PC-3 (cell line): ENCODE measurements around the gene UBE2E3. TPM values are rescaled to one million over a fixed set of nuclear protein-coding genes. Genes with fewer than 3 reads are reported as not detected.

Experiments used
- ATAC-seq: fragments of 200-7000 bp; cut with Tn5 transposase; 2 replicates; pipeline ENCODE4 v1.9.1; 2020; ENCODE audit warnings: mild to moderate bottlenecking, moderate library complexity
- BruUV-seq: library from RNA; stranded (reverse); fragments of 400-500 nt; replicated peaks from 2 replicates; lab custom pipeline; 2021; lab: Mats Ljungman, UMichigan
- CTCF ChIA-PET: fragments of 300-600 bp; sonication (Branson Sonifier 250); formaldehyde crosslinking; loops from one replicate; lab custom pipeline; 2022; ENCODE audit warnings: antibody characterized with exemption; lab: Charles Lee
- POLR2A ChIA-PET: fragments of 300-600 bp; sonication (Branson Sonifier 250); formaldehyde crosslinking; loops from one replicate; lab custom pipeline; 2022; ENCODE audit warnings: antibody characterized with exemption; ENCODE audit not compliant: unreplicated experiment; lab: Charles Lee
- DNase-seq: peaks from one replicate; pipeline ENCODE4 v3.0.0-alpha.2; 2015
- H2AFZ ChIP-seq: fragments of 300-600 bp; sonication (generic); 2 replicates; pipeline ENCODE4 v1.6.0; 2016; ENCODE audit warnings: antibody characterized with exemption, low read length
- H3F3A ChIP-seq: fragments of 300-600 bp; sonication (generic); one replicate; pipeline ENCODE4 v1.6.0; 2017; ENCODE audit warnings: antibody characterized with exemption, low read length, control low read depth, mild to moderate bottlenecking; ENCODE audit not compliant: unreplicated experiment
- H3K27ac ChIP-seq: fragments of 300-600 bp; sonication (generic); 2 replicates; pipeline ENCODE4 v1.5.1; 2016; ENCODE audit warnings: mild to moderate bottlenecking, low read length
- H3K27me3 ChIP-seq: fragments of 300-600 bp; sonication (generic); 2 replicates; pipeline ENCODE4 v1.6.1; 2016; ENCODE audit warnings: low read length, mixed read lengths
- H3K36me3 ChIP-seq: fragments of 300-600 bp; sonication (generic); 2 replicates; pipeline ENCODE4 v1.6.1; 2016; ENCODE audit warnings: low read depth, mixed run types, low read length, mixed read lengths
- H3K4me1 ChIP-seq: fragments of 300-600 bp; sonication (generic); 2 replicates; pipeline ENCODE4 v1.5.1; 2016; ENCODE audit warnings: low read length; ENCODE audit not compliant: insufficient read depth
- H3K4me2 ChIP-seq: fragments of 300-600 bp; sonication (generic); 2 replicates; pipeline ENCODE4 v1.6.0; 2016; ENCODE audit warnings: low read length
- H3K4me3 ChIP-seq: fragments of 300-600 bp; sonication (generic); 2 replicates; pipeline ENCODE4 v1.5.1; 2016; ENCODE audit warnings: mild to moderate bottlenecking, low read length, mixed read lengths
- H3K79me2 ChIP-seq: fragments of 300-600 bp; sonication (generic); 2 replicates; pipeline ENCODE4 v1.6.1; 2017; ENCODE audit warnings: low read length, mixed read lengths
- H3K9ac ChIP-seq: fragments of 300-600 bp; sonication (generic); 2 replicates; pipeline ENCODE4 v1.6.0; 2016; ENCODE audit warnings: mild to moderate bottlenecking, low read length
- H3K9me2 ChIP-seq: fragments of 300-600 bp; sonication (generic); replicated peaks from 2 replicates; pipeline ENCODE4 v1.6.1; 2016; ENCODE audit warnings: mixed run types, low read length, mixed read lengths
- H3K9me3 ChIP-seq: fragments of 300-600 bp; sonication (generic); 2 replicates; pipeline ENCODE4 v1.6.1; 2016; ENCODE audit warnings: low read length, mixed read lengths
- H4K20me1 ChIP-seq: fragments of 300-600 bp; sonication (generic); 2 replicates; pipeline ENCODE4 v1.6.1; 2016; ENCODE audit warnings: low read length, mixed read lengths
- CTCF ChIP-seq: fragments of 300-600 bp; sonication (generic); conservative IDR thresholded peaks from 2 replicates; pipeline ENCODE4 v1.5.1; 2017; ENCODE audit warnings: antibody characterized with exemption, low read depth, mild to moderate bottlenecking, low read length
- EZH2 ChIP-seq: fragments of 300-600 bp; sonication (generic); IDR thresholded peaks from one replicate; pipeline ENCODE4 v1.6.1; 2017; ENCODE audit warnings: antibody characterized with exemption, mild to moderate bottlenecking, low read length; ENCODE audit not compliant: unreplicated experiment
- EZH2phosphoT487 ChIP-seq: fragments of 300-600 bp; sonication (generic); IDR thresholded peaks from 2 replicates; pipeline ENCODE4 v1.6.1; 2018; ENCODE audit warnings: mild to moderate bottlenecking, antibody characterized with exemption, low read length, borderline replicate concordance
- intact Hi-C: fragments of 100-400 bp; cut with micrococcal nuclease; formaldehyde crosslinking; loops from 2 replicates; pipeline ENCODE4 v1.9.0; 2023
- total RNA-seq: library from RNA; depleted of rRNA; stranded (reverse); fragments of >200 nt; gene quantifications from 2 replicates; pipeline ENCODE4 v1.2.3, GENCODE V29; 2014

The UBE2E3 gene
- total RNA-seq, 1 experiment from 2014 or later, result 95.6 TPM

DNA sequence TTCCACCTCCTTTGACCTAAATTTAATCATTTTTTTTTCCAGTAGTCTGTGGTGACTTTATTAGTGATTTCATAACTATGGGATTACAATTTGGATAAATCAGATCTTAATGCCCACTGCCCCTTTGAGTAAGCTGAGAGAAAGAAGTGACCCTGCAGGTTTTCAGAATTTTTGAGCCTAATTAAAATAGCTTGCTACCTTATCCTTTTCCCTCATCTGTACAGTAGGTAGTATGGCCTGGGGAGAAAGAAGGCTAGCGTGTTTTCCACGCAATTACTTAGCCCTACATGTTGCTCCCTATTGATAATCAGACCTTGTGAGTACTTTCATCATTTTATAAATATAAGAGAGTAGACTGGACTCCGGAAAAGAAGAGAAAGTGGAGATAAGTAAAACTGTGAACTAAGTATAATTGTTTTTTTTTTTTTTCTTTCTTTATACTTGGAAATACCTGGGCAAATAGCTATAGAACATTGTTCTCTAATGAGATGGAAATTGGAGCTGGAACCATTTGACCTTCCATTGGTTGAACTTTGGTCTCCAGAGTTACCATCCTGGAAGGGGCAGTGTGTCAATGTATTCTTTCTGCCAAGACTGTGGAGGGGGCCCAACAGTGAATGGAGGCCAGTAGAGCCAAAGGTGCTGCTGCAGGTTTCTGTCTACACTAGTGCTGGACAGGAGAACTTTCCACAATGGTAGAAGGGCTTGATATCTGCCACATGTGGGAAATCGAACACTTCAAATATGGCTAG lies 26.9 kb downstream of the UBE2E3 start:
- Histone ChIP-seq H3K27ac (no peak overlapping the region), H3F3A (no peaks in the 10 kb centered on the region), H3K27me3 (no peaks in the 10 kb centered on the region), H3K9me3 (no peaks in the 10 kb centered on the region), H3K36me3 (no peaks in the 10 kb centered on the region), H3K4me1 (peaks cover 4% of the 10 kb centered on the region; the same call in 1 of the 2 replicates), H3K4me3 (no peak overlapping the region), H3K9ac (no peak overlapping the region), H4K20me1 (peaks cover 10% of the 10 kb centered on the region; the same call in 1 of the 2 replicates), H3K9me2 (no peaks in the 10 kb centered on the region), H2AFZ (no peak overlapping the region), H3K4me2 (no peak overlapping the region), H3K79me2 (peaks cover 97% of the 10 kb centered on the region)
- ChIA-PET CTCF (no interaction called here), POLR2A (no interaction called here)
- no peak for DNase-seq
- ATAC-seq, result no peak
- TF ChIP-seq EZH2 (no peak), CTCF (no peak), EZH2phosphoT487 (no peak)
- BruUV-seq, result no TSS peak
- intact Hi-C loops, result no loop called here

DNA sequence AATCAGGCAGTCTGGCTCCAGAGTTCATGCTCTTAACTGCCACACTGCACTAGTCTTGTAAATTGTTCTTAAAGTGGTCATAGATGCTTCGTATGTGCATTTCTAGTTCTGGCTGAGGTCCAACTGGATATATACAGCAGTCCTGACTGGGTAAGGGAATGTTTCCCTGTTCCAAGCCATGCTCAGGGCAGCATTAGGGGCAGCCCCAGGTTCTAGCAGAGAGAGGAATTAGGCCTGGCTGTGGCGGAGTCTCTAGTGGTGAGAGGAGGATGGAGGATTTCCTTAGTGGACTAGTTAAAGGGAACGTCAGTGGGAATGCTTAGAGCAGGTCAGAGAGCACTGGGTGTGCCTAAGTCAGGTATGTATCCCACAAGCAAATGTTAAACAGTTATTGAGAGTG lies 28.0 kb downstream of the UBE2E3 start:
- Histone ChIP-seq H4K20me1 (peaks cover 18% of the 10 kb centered on the region), H2AFZ (no peak overlapping the region), H3K27ac (no peak overlapping the region), H3K9me3 (no peaks in the 10 kb centered on the region), H3K27me3 (no peaks in the 10 kb centered on the region), H3K9me2 (no peaks in the 10 kb centered on the region), H3K9ac (no peak overlapping the region), H3K4me2 (no peak overlapping the region), H3F3A (no peaks in the 10 kb centered on the region), H3K79me2 (peaks cover 100% of the 10 kb centered on the region), H3K4me1 (no peaks in the 10 kb centered on the region), H3K4me3 (no peak overlapping the region), H3K36me3 (no peaks in the 10 kb centered on the region; the same call in 1 of the 2 replicates)
- DNase-seq, result no peak
- ChIA-PET CTCF (no interaction called here), POLR2A (no interaction called here)
- no TSS peak for BruUV-seq
- no peak for TF ChIP-seq EZH2phosphoT487
- no peak for TF ChIP-seq EZH2
- no peak for TF ChIP-seq CTCF
- peak; percentile 42; the same call in 1 of the 2 replicates for ATAC-seq
- intact Hi-C loops, result no loop called here

DNA sequence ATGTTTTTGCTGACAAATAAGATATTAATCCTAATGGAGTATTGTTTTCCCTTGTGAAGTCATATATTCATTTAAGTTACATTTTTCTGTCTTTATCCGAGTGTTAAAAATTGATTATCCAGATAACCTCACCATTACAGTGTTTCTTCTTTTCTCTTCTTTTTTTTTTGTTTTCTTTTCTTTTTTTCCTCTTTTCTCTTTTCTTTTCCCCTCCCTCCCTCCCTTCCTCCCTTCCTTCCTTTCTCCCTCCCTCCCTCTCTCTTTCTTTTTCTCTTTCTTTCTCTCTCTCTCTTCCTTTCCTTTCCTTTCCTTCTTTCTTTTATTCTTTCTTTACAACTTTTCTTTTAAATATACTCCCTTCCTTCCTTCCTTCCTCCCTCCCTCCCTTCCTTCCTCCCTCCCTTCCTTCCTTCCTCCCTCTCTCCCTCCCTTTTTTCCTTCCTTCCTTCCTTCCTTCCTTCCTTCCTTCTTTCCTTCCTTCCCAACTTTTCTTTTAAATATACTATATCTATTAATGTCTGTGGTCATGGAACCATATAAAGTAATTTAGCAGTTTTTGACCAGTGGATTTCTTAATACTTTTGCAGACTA lies 40.9 kb downstream of the UBE2E3 start:
- H3K27me3 ChIP-seq, result no peaks in the 10 kb centered on the region
- H3K4me1 ChIP-seq, result no peaks in the 10 kb centered on the region
- H3K9ac ChIP-seq, result no peak overlapping the region
- no peak overlapping the region for H3K4me3 ChIP-seq
- H3K4me2 ChIP-seq, result no peak overlapping the region
- no peaks in the 10 kb centered on the region for H3K9me3 ChIP-seq
- no peak for ATAC-seq
- H3F3A ChIP-seq, result no peaks in the 10 kb centered on the region
- H3K79me2 ChIP-seq, result peaks cover 86% of the 10 kb centered on the region
- intact Hi-C loops, result no loop called here
- no peak overlapping the region for H3K27ac ChIP-seq
- no peak for TF ChIP-seq EZH2
- TF ChIP-seq EZH2phosphoT487, result no peak
- TF ChIP-seq CTCF, result no peak
- H3K9me2 ChIP-seq, result no peaks in the 10 kb centered on the region
- CTCF ChIA-PET, result no interaction called here
- no TSS peak for BruUV-seq
- H2AFZ ChIP-seq, result no peak overlapping the region
- H4K20me1 ChIP-seq, result peaks cover 4% of the 10 kb centered on the region; the same call in 1 of the 2 replicates
- POLR2A ChIA-PET, result no interaction called here
- no peaks in the 10 kb centered on the region for H3K36me3 ChIP-seq
- DNase-seq, result no peak
